H1 (cell line): ENCODE data around the gene TSSC4. TPM values are rescaled to one million over a fixed set of nuclear protein-coding genes. Genes with fewer than 3 reads are reported as not detected.

Experiments used
- CTCF ChIA-PET: fragments of 300-600 bp; sonication (Branson Sonifier 250); formaldehyde crosslinking; loops from one replicate; lab custom pipeline; 2021; ENCODE audit not compliant: partially characterized antibody; lab: Charles Lee
- POLR2A ChIA-PET: fragments of 300-600 bp; sonication (Branson Sonifier 250); formaldehyde crosslinking; loops from one replicate; lab custom pipeline; 2021; ENCODE audit warnings: inconsistent platforms; ENCODE audit not compliant: partially characterized antibody; lab: Charles Lee
- DNase-seq, 2 experiments: peaks; one replicate each; pipeline versions ENCODE4 v3.0.0 to v3.0.0-alpha.2; 2010 to 2022; ENCODE audit warnings: low spot score in 2 of 2, low read depth in 1 of 2, mixed read lengths in 1 of 2
- FAIRE-seq: peaks from 2 replicates; lab custom pipeline; 2011; peaks lifted over from hg19 to GRCh38; lab: Jason Lieb, UNC
- H2AFZ ChIP-seq: 2 replicates; pipeline ENCODE4 v1.8.1; 2012; ENCODE audit warnings: low read length, inconsistent platforms
- H2AK5ac ChIP-seq: 2 replicates; pipeline ENCODE4 v1.6.1; 2013; ENCODE audit warnings: low read depth, low read length
- H2BK120ac ChIP-seq: replicated peaks from 2 replicates; pipeline ENCODE3; 2013; ENCODE audit warnings: low read depth, low read length, inconsistent platforms
- H2BK12ac ChIP-seq: 2 replicates; pipeline ENCODE4 v1.6.1; 2013; ENCODE audit warnings: low read depth, low read length
- H2BK15ac ChIP-seq: 2 replicates; pipeline ENCODE4 v1.6.1; 2013; ENCODE audit warnings: low read length
- H2BK20ac ChIP-seq: 2 replicates; pipeline ENCODE4 v1.6.1; 2013; ENCODE audit warnings: low read length
- H2BK5ac ChIP-seq: 2 replicates; pipeline ENCODE4 v1.6.1; 2013; ENCODE audit warnings: low read depth, low read length
- H3K14ac ChIP-seq: 2 replicates; pipeline ENCODE4 v1.6.1; 2013; ENCODE audit warnings: inconsistent platforms; ENCODE audit not compliant: insufficient read length
- H3K18ac ChIP-seq: 2 replicates; pipeline ENCODE4 v1.6.1; 2013; ENCODE audit warnings: low read length; ENCODE audit errors: extremely low read depth
- H3K23ac ChIP-seq: 2 replicates; pipeline ENCODE4 v1.6.1; 2013; ENCODE audit warnings: inconsistent platforms; ENCODE audit not compliant: insufficient read length
- H3K23me2 ChIP-seq: 2 replicates; pipeline ENCODE4 v1.6.1; 2013; ENCODE audit warnings: low read depth, low read length
- H3K27ac ChIP-seq: 2 replicates; pipeline ENCODE4 v1.6.1; 2011; ENCODE audit warnings: low read depth, low read length, inconsistent platforms
- H3K27me3 ChIP-seq, 4 experiments: replicated peaks in 1 of 4; 1 replicate in 1 of 4; 2 replicates in 3 of 4; pipeline versions ENCODE4 v1.6.1 to v1.8.1; 2011 to 2013; ENCODE audit warnings: low read length in 3 of 4, mild to moderate bottlenecking in 3 of 4, inconsistent platforms in 2 of 4, mixed read lengths in 2 of 4, moderate library complexity in 1 of 4; ENCODE audit not compliant: control insufficient read depth in 3 of 4, insufficient read depth in 3 of 4; ENCODE audit errors: extremely low read depth in 1 of 4
- H3K36me3 ChIP-seq, 4 experiments: 2 replicates each; pipeline versions ENCODE4 v1.6.1 to v1.8.1; 2011 to 2013; ENCODE audit warnings: mild to moderate bottlenecking in 4 of 4, low read length in 3 of 4, moderate library complexity in 2 of 4, control low read depth in 1 of 4, inconsistent platforms in 1 of 4; ENCODE audit not compliant: insufficient read depth in 4 of 4, control insufficient read depth in 2 of 4
- H3K4ac ChIP-seq: replicated peaks from 2 replicates; pipeline ENCODE3; 2013; ENCODE audit warnings: low read length, low read depth, mixed read lengths, inconsistent platforms; ENCODE audit not compliant: insufficient read length
- H3K4me1 ChIP-seq, 4 experiments: replicated peaks in 1 of 4; 1 replicate in 1 of 4; 2 replicates in 3 of 4; pipeline versions ENCODE4 v1.6.1 to v1.8.1; 2011 to 2013; ENCODE audit warnings: low read length in 3 of 4, inconsistent platforms in 2 of 4, mixed read lengths in 1 of 4; ENCODE audit not compliant: insufficient read depth in 4 of 4, control insufficient read depth in 3 of 4
- H3K4me2 ChIP-seq, 2 experiments: 2 replicates each; pipeline versions ENCODE4 v1.6.1 to v1.8.1; 2011 to 2013; ENCODE audit warnings: low read depth in 2 of 2, low read length in 2 of 2, control low read depth in 1 of 2, inconsistent platforms in 1 of 2, mild to moderate bottlenecking in 1 of 2; ENCODE audit not compliant: insufficient read depth in 1 of 2
- H3K4me3 ChIP-seq, 4 experiments: fragments of 200-600, 300-600 bp in 1 of 4; sonication (generic), shearing (Covaris generic), sonication (Bioruptor Twin) in 1 of 4; 2 replicates each; pipeline versions ENCODE4 v1.5.1 to v1.8.1; 2011 to 2016; ENCODE audit warnings: low read length in 4 of 4, low read depth in 3 of 4, control low read depth in 2 of 4, inconsistent platforms in 2 of 4, mild to moderate bottlenecking in 2 of 4, mixed read lengths in 1 of 4, moderate library complexity in 1 of 4; ENCODE audit not compliant: insufficient read depth in 2 of 4; ENCODE audit errors: extremely low read depth in 1 of 4
- H3K56ac ChIP-seq: replicated peaks from 2 replicates; pipeline ENCODE3; 2013; ENCODE audit warnings: low read depth, mild to moderate bottlenecking, mixed read lengths, low read length, inconsistent platforms; ENCODE audit not compliant: insufficient read length
- H3K79me1 ChIP-seq: 2 replicates; pipeline ENCODE4 v1.6.1; 2013; ENCODE audit warnings: low read depth, low read length, control low read depth
- H3K79me2 ChIP-seq, 2 experiments: 2 replicates each; pipeline versions ENCODE4 v1.6.1 to v1.8.1; 2012 to 2013; ENCODE audit warnings: low read length in 2 of 2, mild to moderate bottlenecking in 2 of 2, inconsistent platforms in 1 of 2; ENCODE audit not compliant: insufficient read depth in 2 of 2, control insufficient read depth in 1 of 2
- H3K9ac ChIP-seq, 4 experiments: replicated peaks in 1 of 4; 1 replicate in 1 of 4; 2 replicates in 3 of 4; pipeline versions ENCODE4 v1.6.1 to v1.8.1; 2011 to 2013; ENCODE audit warnings: low read depth in 3 of 4, low read length in 3 of 4, control low read depth in 2 of 4, mild to moderate bottlenecking in 2 of 4, moderate library complexity in 2 of 4, inconsistent platforms in 1 of 4; ENCODE audit errors: extremely low read depth in 1 of 4
- H3K9me3 ChIP-seq, 2 experiments: 2 replicates each; pipeline versions ENCODE4 v1.6.1 to v1.8.1; 2012 to 2013; ENCODE audit warnings: mild to moderate bottlenecking in 2 of 2, moderate library complexity in 2 of 2, control low read depth in 1 of 2, inconsistent platforms in 1 of 2, low read depth in 1 of 2, low read length in 1 of 2, mixed read lengths in 1 of 2; ENCODE audit not compliant: insufficient read depth in 2 of 2
- H4K20me1 ChIP-seq, 2 experiments: replicated peaks in 1 of 2; 2 replicates each; pipeline versions ENCODE3 to v1.8.1; 2011 to 2013; ENCODE audit warnings: inconsistent platforms in 2 of 2, low read length in 2 of 2, mild to moderate bottlenecking in 1 of 2; ENCODE audit not compliant: insufficient read depth in 2 of 2, control insufficient read depth in 1 of 2
- H4K5ac ChIP-seq: 2 replicates; pipeline ENCODE4 v1.6.1; 2013; ENCODE audit warnings: low read length, low read depth, mixed read lengths, inconsistent platforms; ENCODE audit not compliant: insufficient read length
- H4K8ac ChIP-seq: 2 replicates; pipeline ENCODE4 v1.8.0; 2013; ENCODE audit warnings: mild to moderate bottlenecking, moderate library complexity, low read length, inconsistent platforms; ENCODE audit not compliant: insufficient read depth; ENCODE audit errors: extremely low read depth
- H4K91ac ChIP-seq: replicated peaks from 2 replicates; pipeline ENCODE3; 2013; ENCODE audit warnings: low read length, mixed read lengths, inconsistent platforms; ENCODE audit not compliant: insufficient read length
- CBX8 ChIP-seq: fragments of 300-800, 300-1000 bp; sonication (generic); IDR thresholded peaks from 2 replicates; pipeline ENCODE4 v1.7.1; 2016; ENCODE audit warnings: low read depth, low read length, borderline replicate concordance
- CHD1 ChIP-seq: IDR thresholded peaks from 2 replicates; pipeline ENCODE4 v1.6.1; 2012; ENCODE audit warnings: low read depth, low read length, improper control_type of control experiment
- CREB1 ChIP-seq: IDR thresholded peaks from 2 replicates; pipeline ENCODE4 v1.6.1; 2012; ENCODE audit warnings: inconsistent platforms
- HDAC6 ChIP-seq: IDR thresholded peaks from one replicate; pipeline ENCODE4 v1.7.1; 2012; ENCODE audit warnings: low read depth, mild to moderate bottlenecking, inconsistent platforms, low read length, moderate library complexity
- RAD21 ChIP-seq, 2 experiments: IDR thresholded peaks in 1 of 2; conservative IDR thresholded peaks in 1 of 2; 2 replicates each; pipeline ENCODE4 v1.6.1; 2011; ENCODE audit warnings: low read depth in 2 of 2, low read length in 2 of 2, improper control_type of control experiment in 1 of 2, inconsistent platforms in 1 of 2, mild to moderate bottlenecking in 1 of 2, moderate library complexity in 1 of 2
- TCF12 ChIP-seq: IDR thresholded peaks from 2 replicates; pipeline ENCODE4 v1.6.1; 2011; ENCODE audit warnings: low read depth, mild to moderate bottlenecking, low read length
- WGBS, 2 experiments: shearing (Covaris generic) in 1 of 2; methylation state at CpG; one replicate each; pipeline versions ENCODE4 v1.1.6 to v1.1.7; 2013 to 2015; ENCODE audit warnings: low lambda C conversion rate in 2 of 2, mixed read lengths in 2 of 2, inconsistent platforms in 1 of 2, low coverage in 1 of 2, missing lambda C conversion rate in 1 of 2; ENCODE audit not compliant: insufficient replicate concordance in 2 of 2, insufficient coverage in 1 of 2, insufficient read length in 1 of 2; ENCODE audit errors: extremely low coverage in 1 of 2, missing lambda C conversion rate in 1 of 2; 5-methylcytosine and 5-hydroxymethylcytosine counted together
- polyA plus RNA-seq, 7 experiments: library from polyadenylated mRNA; depleted of rRNA in 3 of 7; stranded (reverse) in 5 of 7; unstranded in 2 of 7; fragments of >200 nt in 5 of 7; fragments of 200-250 nt in 2 of 7; gene quantifications; 1 replicate in 5 of 7; 2 replicates in 1 of 7; 4 replicates in 1 of 7; pipeline versions ENCODE4 v1.2.1 to v1.2.3, GENCODE V29; 2011 to 2013; ENCODE audit warnings: missing spikeins in 2 of 7, mixed read lengths in 2 of 7
- total RNA-seq: library from RNA; stranded (reverse); fragmentation: NEBNext Ultra II Directional; extraction: Animal tissue kit (Norgen Biotek cat#: 25700); gene quantifications from 2 replicates; pipeline ENCODE4 v1.2.1, GENCODE V29; 2021
- TF ChIP-seq, protein P1 (sequence below): IDR thresholded peaks from 2 replicates; pipeline ENCODE4 v1.6.1; 2011; ENCODE audit warnings: low read length, improper control_type of control experiment

The TSSC4 gene
- total and polyA plus RNA-seq, 2 of the 8 experiments (the other 6 are each of a cell fraction or from before 2014, with no cell fraction given), result 34.0 to 39.3 TPM

DNA sequence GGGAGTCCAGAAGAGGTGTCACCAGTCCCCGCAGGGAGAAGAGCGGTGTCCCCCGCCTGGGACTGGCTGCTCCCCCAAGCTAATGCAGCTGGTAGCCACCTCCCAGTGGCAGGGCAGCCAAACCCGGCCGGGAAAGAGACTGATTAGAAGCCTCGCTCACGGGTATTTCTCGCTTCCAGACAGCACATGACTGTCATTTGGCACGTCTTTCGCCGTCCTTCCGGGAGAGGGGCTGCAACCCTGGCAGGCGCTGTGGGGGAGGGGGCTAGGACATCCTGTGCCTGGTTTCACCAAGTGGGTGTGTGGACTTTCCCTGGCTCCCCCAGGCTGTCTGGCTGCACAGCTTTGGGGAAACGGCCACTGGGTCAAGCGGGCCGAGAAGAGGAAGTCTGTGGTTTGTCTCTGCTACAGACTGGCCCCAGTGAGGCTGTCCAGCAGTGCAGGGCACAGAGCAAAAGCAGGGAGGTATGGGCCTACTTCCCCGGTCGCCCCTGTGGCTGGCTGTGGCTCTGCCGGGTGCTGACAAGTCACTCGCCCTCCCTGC is 19.7 kb upstream of the TSSC4 start:
- no peak for FAIRE-seq

More for the DNA sequence above, 19.7 kb upstream of the TSSC4 start:
- TF ChIP-seq CREB1 (no peak), CHD1 (no peak), HDAC6 (no peak), CBX8 (no peak), TCF12 (no peak), RAD21 (IDR thresholded peaks at IDR 0.05 in 1 of 2, conservative IDR thresholded peaks at IDR 0.05 in 1 of 2; ENCODE audit: low read depth in 2 of 2, low read length in 2 of 2) (no peak)
- TF ChIP-seq, protein P1, sequence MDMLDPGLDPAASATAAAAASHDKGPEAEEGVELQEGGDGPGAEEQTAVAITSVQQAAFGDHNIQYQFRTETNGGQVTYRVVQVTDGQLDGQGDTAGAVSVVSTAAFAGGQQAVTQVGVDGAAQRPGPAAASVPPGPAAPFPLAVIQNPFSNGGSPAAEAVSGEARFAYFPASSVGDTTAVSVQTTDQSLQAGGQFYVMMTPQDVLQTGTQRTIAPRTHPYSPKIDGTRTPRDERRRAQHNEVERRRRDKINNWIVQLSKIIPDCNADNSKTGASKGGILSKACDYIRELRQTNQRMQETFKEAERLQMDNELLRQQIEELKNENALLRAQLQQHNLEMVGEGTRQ, result no peak
- H3K9me3 ChIP-seq, result no peaks in the 10 kb centered on the region
- H2BK12ac ChIP-seq, result no peak overlapping the region
- H3K4me3 ChIP-seq, result no peak overlapping the region
- no peak overlapping the region for H3K4me2 ChIP-seq
- DNase-seq, result no peak
- H3K23ac ChIP-seq, result no peak overlapping the region
- no peak overlapping the region for H3K27ac ChIP-seq
- H2AFZ ChIP-seq, result no peak overlapping the region
- WGBS, 2 experiments, result 91% methylated on average over 20 of the region's 20 CpGs; no CpG with 5 or more reads in 1 of the 2 experiments
- H3K14ac ChIP-seq, result no peak overlapping the region
- H2BK5ac ChIP-seq, result peak overlapping the region; percentile 24; the same call in 1 of the 2 replicates
- peak overlapping the region; percentile 76 for H4K8ac ChIP-seq
- no peak overlapping the region for H2BK15ac ChIP-seq
- no peak overlapping the region for H3K18ac ChIP-seq
- peaks cover 27% of the 10 kb centered on the region for H3K79me1 ChIP-seq
- peaks cover 0 to 2% (median 0%) of the 10 kb centered on the region in 4 experiments; a peak in 1 of 7 replicates for H3K27me3 ChIP-seq
- no peak overlapping the region for H2BK120ac ChIP-seq
- no peak overlapping the region for H4K5ac ChIP-seq
- H3K79me2 ChIP-seq, result peaks cover 24 to 74% of the 10 kb centered on the region in 2 experiments; a peak in 3 of 4 replicates
- no peak overlapping the region for H4K91ac ChIP-seq
- POLR2A ChIA-PET, result interaction anchor here (0.6 to 1.0 kb wide), 2 partner anchors 10 to 19 kb away, joined by 3 read pairs; no protein-coding TSS in a partner anchor
- H3K4ac ChIP-seq, result no peak overlapping the region
- CTCF ChIA-PET, result interaction anchor here (0.6 to 7.5 kb wide), 3 partner anchors 11 to 75 kb away, joined by 3 to 43 read pairs (median 29); partner anchors contain the start of gene TSSC4
- peaks cover 11% of the 10 kb centered on the region; the same call in 1 of the 2 replicates for H3K23me2 ChIP-seq
- H2BK20ac ChIP-seq, result no peak overlapping the region
- H4K20me1 ChIP-seq, result peaks cover 34 to 61% of the 10 kb centered on the region in 2 experiments
- H3K56ac ChIP-seq, result no peak overlapping the region
- no peak overlapping the region for H2AK5ac ChIP-seq
- peaks cover 0 to 19% (median 8%) of the 10 kb centered on the region in 4 experiments; a peak in 6 of 7 replicates for H3K4me1 ChIP-seq
- H3K9ac ChIP-seq, result no peak overlapping the region
- 0 out of 8 replicates have a peak, but pooled peaks cover 0 to 4% (median 0%) of the 10 kb centered on the region in 4 experiments for H3K36me3 ChIP-seq
